ENCODE data around the gene ZBTB18. TPM values are rescaled to one million over a fixed set of nuclear protein-coding genes. Genes with fewer than 3 reads are reported as not detected.
"Not testable (repeated sequence)": the region's sequence is repeated elsewhere in the genome, so short reads cannot be mapped to it uniquely, and the experiment has no call there.

The ZBTB18 gene
- total RNA-seq (2014; rRNA removed) = 21.0 and 37.9 TPM in 2 replicates
- polyA plus RNA-seq (2012) = 7.7 TPM

DNA sequence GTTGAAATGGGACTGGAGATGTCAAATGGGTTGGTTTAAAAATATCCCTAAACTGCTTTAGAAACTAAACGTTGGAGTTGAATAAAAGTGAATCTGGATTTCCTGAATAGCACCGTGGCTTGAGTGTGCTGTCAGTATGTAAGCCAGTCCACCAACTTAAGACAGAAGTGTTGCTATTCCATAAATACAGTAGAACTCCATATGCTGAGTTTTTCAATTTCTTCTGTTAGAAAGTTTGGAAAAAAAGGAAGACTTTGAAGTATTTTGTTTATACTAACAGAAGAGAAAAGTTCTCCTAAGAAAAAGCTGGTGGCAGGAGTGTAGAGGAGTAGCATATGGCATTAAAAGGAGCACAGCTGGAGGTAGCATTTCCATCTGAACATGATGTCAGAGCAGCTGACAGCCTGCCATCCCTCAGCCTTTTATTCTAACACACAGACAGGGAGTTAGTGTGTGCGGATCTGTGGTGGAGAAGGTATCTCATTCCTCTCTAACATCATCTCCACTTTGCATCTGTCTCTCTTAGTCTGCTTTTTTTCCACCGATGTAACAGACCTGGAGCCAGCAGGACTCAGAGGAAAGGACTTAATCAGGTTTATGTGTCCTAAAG, at the start of gene ZBTB18:
TSS of gene ZBTB18 (plus strand) at position 449 of the 610 bp plus-strand sequence. CDS start at position 598, 149 bp downstream.
- DNase-seq (ENCODE audit: low read depth) = peak; percentile 88

DNA sequence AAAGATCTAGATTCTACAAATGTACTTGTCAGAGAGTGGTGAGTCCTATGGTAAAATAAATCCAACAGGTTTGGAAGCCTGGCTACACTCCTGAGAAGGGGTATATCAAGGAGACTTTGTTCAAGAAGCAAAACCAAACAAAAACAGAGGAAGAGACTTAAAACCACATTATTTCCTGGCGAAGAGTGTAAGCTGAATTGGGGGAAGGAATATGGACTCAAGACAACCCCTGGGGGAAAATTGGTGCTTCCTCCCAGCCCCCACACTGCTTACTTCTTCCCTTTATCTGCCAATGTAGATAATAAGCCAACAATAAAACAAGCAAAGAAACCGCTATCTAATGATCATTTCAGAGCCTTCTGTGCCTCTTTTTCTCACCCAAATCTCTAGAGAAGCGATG, 48.4 kb upstream of the ZBTB18 start:
- DNase-seq (ENCODE audit: low read depth) = no peak

DNA sequence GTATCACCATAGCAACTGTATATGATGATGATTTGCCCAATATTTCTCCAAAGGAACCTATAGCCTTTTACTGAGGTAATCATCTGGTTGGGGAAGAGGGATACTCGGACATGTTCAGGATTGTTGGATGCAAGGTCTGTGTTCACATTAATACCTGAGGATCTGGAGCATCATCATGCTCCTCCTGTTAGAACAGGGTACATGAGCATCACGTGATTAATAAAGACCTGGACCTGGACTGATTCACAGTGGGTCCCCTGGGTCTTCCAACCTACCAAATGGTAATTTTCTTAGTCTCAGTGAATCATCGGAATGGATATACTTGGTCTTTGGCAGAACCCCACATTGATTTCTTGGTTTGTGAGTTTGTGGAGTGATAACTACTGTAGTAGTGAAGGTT, 45.6 kb upstream of the ZBTB18 start:
- DNase-seq (ENCODE audit: low read depth) = no peak

DNA sequence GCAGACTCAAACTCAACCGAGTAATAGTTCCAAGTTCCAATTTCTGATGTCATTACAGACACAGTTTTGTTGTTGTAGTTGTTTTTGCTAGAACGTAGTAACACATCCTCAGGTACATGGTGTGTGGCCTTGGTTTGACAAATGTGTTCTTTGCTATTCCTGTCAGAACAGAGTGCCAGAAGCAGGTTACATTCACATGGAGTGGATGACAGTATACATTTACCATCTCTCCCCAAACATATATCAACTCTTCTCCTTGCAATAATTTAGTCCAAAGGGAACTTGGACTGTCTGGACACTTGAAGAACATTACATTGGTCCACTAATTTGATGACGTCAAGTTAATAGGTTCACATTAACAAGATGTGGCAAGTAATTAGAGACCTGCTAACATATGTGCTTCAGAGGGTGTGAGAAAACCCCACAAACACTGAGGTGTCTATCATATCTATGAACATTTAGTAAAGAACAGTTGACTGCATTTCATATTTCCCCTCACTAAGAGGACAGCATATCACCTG, 44.6 kb upstream of the ZBTB18 start:
- no peak for DNase-seq (ENCODE audit: low read depth)

DNA sequence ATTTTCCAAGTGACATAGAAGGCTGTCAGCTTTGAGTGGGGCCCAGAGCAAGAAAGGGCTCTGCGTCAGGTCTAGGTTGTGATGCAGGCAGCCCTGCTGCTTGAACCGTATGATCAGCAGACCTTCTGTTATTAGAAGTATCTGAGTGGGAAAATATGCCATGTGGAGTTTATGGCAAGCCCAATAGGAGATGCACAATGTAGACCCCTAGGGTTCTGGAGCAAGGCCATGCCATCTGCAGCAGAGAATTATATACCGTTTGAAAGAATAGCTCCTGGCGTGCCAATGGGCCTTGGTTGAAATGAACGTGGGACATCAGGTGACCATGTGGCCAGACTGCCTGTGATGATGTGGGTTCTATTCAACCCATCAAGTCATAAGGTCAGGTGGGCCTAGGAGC, 44.1 kb upstream of the ZBTB18 start:
- DNase-seq (ENCODE audit: low read depth) = no peak

DNA sequence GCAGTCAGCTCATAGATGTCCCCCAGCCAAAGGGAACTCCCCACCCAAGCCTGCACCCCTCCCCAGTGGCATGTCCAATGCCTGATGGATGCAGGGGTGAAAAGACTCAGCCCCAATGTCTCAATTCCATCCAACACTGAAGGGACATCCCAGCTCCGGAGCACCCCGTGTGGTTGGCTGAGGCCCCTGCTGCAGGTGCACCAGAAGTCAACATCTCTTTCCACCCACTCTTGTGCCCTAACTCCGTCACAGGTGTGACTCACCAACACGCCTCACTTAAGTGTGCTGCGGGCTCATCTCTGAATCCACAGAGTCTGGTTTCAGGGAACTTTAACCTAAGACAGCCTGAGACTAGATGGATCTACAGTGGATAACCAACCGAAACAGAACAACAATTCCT, 40.9 kb upstream of the ZBTB18 start:
- no peak for DNase-seq (ENCODE audit: low read depth)

DNA sequence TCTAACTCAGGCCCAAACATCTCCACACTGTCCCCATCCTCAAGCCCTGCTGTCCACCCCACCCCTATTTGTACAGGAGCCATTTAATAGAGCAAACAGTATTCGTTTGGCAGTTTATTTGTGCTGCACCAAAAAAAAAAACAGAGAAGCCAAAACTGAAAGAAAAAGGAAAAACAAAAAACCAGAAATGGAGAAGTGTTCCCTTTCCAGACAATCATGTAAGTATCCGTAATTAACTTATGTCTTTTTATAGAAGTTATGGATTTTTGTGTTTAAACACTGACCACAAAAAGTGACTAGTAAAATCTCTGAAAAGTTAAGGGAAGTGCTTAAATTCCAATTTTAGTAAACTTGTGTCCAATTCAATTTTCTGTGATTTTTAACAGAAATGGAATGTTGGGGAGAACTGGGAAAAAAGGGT, 40.4 kb upstream of the ZBTB18 start:
- no peak for DNase-seq (ENCODE audit: low read depth)

DNA sequence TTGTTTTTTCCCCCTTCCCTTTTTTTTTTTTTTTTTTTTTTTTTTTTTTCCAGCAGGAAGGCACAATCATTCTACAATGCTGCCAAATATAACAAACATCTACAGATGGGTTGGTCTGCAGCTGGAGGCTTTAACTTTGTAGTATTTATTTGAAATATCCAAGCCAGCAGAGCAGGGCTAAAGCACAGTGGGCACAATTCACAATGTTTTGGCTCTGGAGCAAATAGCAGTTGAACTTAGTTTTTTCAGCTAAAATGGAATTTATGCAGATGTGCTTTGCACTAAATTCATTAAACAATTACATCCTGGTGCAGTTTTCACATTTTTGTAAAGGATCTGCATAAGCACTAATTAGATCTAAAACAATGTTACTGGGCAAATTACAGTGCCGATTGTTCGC, 39.8 kb upstream of the ZBTB18 start:
- no peak for DNase-seq (ENCODE audit: low read depth)

DNA sequence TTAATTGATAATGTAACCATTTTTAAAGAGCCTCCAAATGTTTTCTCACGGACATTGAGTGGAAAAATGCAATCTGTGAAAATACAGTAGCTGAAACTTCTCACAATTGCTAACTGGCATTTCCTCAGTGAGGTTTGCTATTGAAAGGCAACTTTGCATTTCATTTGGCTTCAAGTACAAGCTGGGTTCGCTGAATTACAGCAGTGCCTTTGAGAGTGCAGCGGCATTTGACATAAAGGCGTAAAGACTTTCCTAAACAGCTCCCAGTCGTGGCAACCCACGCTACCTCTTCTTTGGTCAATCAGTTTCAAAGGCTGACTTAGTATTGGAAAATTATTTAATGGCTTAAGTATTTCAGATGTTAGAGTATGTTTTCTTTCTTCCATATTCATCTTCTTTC, 39.3 kb upstream of the ZBTB18 start:
- no peak for DNase-seq (ENCODE audit: low read depth)

DNA sequence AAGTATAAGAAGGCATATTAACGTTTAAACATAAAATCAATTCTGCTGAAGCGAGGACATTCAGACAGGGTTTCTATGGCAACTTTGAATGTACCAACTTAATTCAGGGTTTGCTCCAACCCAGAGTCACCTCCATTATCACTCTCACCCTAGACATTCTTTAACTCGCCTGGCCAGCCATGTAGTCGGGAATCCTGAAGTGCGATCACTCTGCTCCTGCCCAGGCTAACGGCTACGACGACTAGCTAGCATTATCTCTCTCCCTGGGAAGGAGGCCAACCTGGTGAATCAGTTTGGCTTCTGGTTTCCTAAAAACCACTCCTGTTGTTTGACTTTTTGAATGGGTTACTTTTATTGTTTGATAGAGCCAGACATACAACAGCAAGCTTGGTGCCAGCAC, 38.9 kb upstream of the ZBTB18 start:
- DNase-seq (ENCODE audit: low read depth) = peak; percentile 39

DNA sequence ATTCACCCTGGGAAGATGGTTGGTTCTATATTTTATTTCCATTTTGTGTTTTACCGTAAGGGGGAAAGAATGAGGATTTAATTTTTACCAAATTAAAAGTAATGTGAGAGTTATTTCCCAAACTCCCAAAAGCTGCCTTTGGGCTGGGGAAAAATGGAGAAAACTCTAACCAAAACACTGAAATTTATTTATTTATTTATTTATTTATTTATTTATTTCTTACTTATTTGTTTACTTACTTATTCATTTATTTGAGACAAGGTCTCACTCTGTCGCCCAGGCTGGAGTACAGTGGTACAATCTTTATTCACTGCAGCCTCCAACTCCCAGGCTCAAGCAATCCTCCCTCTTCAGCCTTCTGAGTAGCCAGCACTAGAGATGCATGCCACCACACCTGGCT, 38.0 kb upstream of the ZBTB18 start:
- no peak for DNase-seq (ENCODE audit: low read depth)

DNA sequence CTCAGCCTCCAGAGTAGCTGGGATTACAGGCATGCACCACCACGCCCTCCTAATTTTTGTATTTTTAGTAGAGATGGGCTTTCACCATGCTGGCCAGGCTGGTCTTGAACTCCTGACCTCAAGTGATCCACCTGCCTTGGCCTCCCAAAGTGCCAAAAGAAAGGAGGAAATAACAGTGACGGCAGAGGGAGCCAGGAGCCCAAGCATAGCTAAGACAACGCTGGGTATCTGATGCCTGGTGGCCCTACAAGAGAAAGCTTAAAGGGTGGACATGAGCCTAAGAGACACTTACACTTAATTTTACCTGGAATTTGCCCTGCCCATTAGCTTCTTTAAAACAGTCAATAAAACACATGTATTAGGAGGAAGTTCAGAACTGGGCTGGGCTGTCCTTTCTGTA, 36.2 kb upstream of the ZBTB18 start:
- DNase-seq (ENCODE audit: low read depth) = not testable (repeated sequence)

DNA sequence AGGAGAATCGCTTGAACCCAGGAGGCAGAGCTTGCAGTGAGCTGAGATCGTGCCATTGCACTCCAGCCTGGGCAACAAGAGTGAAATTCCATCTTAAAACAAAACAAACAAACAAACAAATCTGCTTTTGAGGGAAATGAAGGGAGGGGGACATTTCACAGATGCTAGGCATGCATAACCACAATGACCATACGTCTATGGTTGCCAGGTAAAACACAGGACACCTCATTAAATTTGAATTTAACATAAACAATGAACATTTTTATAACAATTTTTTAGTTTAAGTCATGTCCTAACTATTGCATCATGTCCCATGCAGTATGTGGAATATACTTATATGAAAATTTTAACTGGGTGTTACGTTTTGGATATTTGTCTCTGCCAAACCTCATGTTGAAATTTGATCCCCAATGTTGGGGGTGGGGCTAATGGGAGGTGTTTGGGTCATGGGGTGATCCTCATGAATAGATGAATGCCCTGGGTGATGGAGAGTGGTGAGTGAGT, 31.0 kb upstream of the ZBTB18 start:
- DNase-seq (ENCODE audit: low read depth) = no peak

DNA sequence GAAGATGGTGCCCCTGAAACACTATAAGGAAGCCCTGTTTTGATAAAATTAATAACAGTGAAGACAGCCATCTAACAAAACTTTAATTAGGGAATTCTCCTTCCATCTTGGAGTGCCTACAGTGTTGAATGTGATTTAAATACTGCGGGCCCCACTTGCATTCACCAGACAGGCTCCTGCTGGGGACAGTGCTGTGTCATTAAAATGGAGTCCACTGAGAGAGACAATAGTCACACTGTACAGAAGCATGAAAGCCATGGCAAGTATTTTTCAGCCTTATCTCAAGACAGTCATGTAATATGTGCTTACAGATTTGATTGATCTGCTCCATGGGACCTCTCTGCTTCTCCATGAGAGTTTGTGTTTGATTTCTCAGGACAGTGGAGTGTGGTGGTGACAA, 29.7 kb upstream of the ZBTB18 start:
- DNase-seq (ENCODE audit: low read depth) = no peak

DNA sequence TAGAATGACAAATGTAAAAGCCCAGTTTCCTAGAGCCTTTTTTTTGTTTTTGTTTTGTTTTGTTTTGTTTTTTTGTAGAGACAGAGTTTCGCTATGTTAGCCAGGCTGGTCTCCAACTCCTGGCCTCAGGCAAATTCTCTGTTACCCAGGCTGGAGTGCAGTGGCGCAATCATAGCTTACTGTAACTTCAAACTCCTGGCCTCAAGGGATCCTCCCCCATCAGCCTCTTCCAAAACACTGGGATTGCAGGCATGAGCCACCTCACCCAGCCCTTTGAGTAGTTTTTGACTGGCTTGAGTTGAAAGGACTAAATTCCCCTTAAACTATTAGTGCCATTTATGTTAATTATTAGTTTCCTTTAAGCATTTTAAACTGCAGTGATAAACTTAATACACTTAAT, 28.8 kb upstream of the ZBTB18 start:
- DNase-seq (ENCODE audit: low read depth) = no peak

DNA sequence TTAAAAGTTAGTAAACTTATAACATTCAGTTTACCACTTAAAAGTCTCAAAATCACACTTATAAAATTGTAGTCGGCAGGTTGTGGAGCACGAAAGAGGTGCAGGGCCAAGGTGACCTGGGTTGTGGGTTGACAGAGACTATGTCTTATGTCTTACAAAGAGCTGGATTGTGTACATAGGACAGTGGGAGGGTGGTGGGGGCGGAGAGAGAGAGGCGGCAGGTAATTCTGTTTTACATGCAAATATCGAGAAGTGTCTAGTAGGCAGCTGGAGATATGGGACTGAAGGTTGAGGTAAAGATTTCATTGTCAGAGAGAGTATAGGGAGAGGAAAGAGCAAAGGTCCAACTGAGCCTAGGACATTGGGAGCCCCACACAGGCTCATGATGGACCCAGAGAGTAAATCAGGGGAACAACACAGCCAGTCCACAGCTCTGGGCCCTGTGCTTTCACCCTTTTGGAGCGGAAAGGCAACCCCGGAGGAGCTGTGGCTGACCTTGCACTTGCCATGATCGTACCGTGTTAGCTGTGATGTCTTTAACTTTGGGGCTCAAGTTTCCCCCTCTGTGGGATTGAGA, 28.1 kb upstream of the ZBTB18 start:
- DNase-seq (ENCODE audit: low read depth) = no peak

DNA sequence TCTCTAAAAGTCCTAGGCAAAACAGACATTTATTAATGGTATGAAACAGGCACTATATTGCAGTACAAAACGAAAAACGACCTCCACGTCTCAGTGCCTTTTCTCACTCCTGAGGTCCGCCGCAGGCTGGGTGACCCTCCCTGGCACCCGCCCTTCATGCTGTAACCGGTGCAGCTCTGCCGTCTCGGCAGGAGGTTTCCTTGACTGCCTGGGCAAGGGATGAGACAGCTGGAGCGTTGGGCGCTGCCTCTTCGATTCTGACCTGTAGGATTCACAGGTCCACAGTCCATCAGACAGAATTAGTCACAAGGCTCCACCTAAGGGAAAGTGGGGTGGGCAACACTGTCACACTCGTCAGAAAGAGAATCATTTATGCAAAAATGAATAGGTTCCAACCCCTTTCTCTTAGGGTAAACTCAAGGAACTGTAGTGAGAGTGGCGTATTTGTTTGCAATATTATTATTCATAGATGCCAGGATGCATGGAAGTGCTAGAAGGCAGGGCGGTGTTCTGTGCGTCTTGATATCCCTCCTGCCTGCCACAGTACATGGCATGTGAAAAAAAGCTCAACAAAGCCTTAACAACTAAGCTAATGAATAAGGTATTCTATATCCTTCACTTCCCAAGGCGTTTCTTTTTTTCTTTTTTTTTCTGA, 23.5 kb upstream of the ZBTB18 start:
- no peak for DNase-seq (ENCODE audit: low read depth)

DNA sequence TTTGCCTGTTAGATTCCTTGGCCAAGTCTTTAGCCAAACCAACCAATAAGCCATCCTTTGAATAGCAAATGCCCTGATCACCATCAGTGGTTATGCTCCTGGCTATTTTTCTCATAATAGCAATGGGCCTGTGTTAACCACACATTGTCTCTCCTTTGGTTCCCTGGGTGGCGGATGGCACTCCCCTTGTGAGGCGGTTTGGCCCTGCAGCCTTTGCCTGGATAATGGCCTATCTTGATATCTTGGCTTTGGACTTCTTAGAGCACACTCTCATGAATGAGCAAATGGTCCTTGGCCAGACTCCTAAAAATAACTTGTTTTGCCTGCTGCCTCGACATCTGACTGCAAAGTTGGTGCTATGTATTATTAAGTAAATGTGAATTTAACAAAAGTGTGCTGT, 22.4 kb upstream of the ZBTB18 start:
- no peak for DNase-seq (ENCODE audit: low read depth)

DNA sequence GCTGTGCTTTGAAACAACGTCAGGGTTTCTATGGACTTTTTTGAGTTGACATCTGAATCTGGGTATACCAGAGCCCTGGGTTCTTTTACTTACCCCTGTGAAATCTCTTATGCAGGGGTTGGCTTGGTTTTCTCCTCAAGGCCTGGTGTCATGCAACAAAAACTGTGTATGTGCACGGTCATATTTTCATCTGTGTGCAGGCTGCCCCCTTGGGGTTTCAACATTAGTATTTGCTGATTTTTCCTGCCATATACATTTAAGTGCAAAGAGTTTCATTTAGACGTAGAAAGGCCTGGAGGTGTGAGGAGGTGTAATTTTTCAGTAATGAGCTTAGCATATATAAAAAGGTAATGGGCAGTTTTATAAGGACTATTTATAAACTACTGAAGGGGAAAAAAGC, 22.0 kb upstream of the ZBTB18 start:
- no peak for DNase-seq (ENCODE audit: low read depth)

DNA sequence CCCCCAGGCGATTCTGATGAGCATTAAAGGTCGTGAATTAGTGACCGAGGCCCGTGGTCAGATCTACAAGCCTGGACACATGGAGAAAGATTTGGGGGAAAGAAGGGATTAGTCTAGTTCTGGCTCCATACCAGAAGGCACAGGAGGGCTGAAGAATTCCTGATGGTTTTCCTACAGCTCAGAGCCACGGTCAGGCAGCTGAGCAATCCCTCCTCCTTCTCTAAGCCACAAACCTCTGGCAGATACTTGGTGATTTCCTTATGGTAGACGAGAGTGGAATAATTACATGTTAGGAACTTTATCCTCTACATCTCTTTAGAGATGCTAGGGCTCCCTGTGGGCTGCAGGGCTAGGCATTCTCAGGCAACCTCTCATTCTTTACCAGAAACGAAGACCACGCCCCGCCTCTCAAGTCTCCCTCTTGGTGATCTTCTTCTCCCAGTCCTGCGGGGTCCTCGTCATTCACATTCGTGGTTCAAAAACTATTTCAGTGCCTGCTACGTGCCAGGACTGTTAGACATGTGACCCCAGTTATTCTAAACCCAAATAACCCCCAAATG, 20.5 kb upstream of the ZBTB18 start:
- DNase-seq (ENCODE audit: low read depth) = no peak

DNA sequence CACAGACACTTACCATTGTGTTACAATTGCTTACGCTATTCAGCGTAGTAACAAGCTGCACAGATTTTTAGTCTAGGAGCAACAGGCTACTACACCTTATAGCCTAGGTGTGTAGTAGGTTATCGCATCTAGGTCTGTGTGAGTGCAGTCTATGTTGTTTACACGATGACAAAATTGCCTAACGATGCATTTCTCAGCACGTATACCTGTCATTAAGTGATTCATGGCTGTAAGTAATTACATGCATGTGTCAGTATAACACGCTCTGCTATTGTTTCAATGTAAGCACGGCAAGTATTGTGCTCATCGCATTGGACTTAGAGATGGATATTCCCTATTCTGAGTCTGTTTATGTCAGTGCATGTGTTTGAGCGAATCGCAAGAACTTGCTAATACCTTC, 15.7 kb upstream of the ZBTB18 start:
- no peak for DNase-seq (ENCODE audit: low read depth)

DNA sequence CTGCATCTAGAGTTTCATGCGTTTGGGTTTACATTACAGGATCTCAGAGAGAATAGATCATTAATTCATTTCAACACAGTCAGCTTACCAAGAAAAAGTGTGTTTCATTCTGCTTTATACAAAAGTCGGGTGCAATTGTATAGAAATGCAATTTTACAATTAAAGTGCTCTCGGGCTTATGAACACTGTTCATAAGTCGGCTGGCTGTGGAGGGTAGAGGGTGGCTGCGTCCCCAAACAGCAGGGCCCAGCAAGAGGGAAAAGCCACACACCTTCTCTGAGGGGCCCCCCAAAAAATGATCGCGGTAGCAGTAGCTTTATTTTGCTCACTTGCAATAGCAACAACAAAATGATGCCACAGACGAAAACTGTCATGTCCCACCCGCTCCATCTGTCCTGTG, 13.8 kb upstream of the ZBTB18 start:
- DNase-seq (ENCODE audit: low read depth) = no peak

Data from LHCN-M2 (cell line).